Measurements from ENCODE around the gene RAB44. TPM values are rescaled to one million over a fixed set of nuclear protein-coding genes. Genes with fewer than 3 reads are reported as not detected.

The RAB44 gene
- total and polyA plus RNA-seq, 2 of the 4 experiments (the other 2 are of a cell fraction): 0.03 TPM; not detected in 1

- no TSS peak for BruUV-seq (replicated peaks)
- Histone ChIP-seq H3K4ac (ENCODE audit: low read depth, low read length) (no peak overlapping the region), H3K4me2 (ENCODE audit: low read depth, low read length) (no peak overlapping the region), H4K91ac (ENCODE audit: insufficient read depth, low read depth, low read length) (no peak overlapping the region), H4K20me1 (ENCODE audit: insufficient read depth, low read length) (no peaks in the 10 kb centered on the region), H2AK9ac (replicated peaks; ENCODE audit: low read depth, low read length, poor library complexity) (no peak overlapping the region), H3K23ac (ENCODE audit: low read depth, low read length) (no peak overlapping the region), H3K18ac (ENCODE audit: low read depth, low read length) (no peak overlapping the region), H2BK120ac (ENCODE audit: low read depth, low read length) (no peak overlapping the region), H3K4me1 (ENCODE audit: control insufficient read depth, insufficient read depth, low read length) (no peaks in the 10 kb centered on the region), H4K5ac (ENCODE audit: low read depth, low read length) (no peak overlapping the region), H3K27ac (ENCODE audit: insufficient read depth, low read length) (no peak overlapping the region), H3K56ac (ENCODE audit: extremely low read depth, insufficient read depth, low read length) (no peak overlapping the region), H4K8ac (ENCODE audit: low read depth in 2 of 2, low read length in 2 of 2) (no peak overlapping the region), H3K14ac (replicated peaks; ENCODE audit: low read depth, low read length) (no peak overlapping the region), H2AK5ac (ENCODE audit: low read depth, low read length) (no peak overlapping the region), H3K36me3 (ENCODE audit: control insufficient read depth, insufficient read depth, low read length) (no peaks in the 10 kb centered on the region), H2BK15ac (ENCODE audit: low read depth, low read length) (no peak overlapping the region), H3K27me3 (ENCODE audit: control insufficient read depth, insufficient read depth, low read length) (peaks cover 18% of the 10 kb centered on the region), H3K9me3 (ENCODE audit: control insufficient read depth, insufficient read depth, low read length) (no peaks in the 10 kb centered on the region), H3K4me3 (ENCODE audit: insufficient read depth, low read depth, low read length) (no peak overlapping the region), H3K9me1 (ENCODE audit: insufficient read depth, low read length) (peaks cover 2% of the 10 kb centered on the region; the same call in 1 of the 2 replicates), H2BK20ac (ENCODE audit: low read depth, low read length) (no peak overlapping the region), H3K9ac (ENCODE audit: low read depth, low read length) (no peak overlapping the region), H2BK5ac (ENCODE audit: low read depth, low read length, poor library complexity, severe bottlenecking) (no peak overlapping the region), H3K79me1 (ENCODE audit: low read depth in 1 of 2, low read length in 2 of 2) (no peaks in the 10 kb centered on the region), H2AFZ (replicated peaks; ENCODE audit: low read length, poor library complexity) (no peak overlapping the region)
- in situ Hi-C loops (cut with MboI; ENCODE audit: low sequenced_read_pairs) (no loop called here), dilution Hi-C loops (cut with HindIII; ENCODE audit: low sequenced_read_pairs, unreplicated experiment) (no loop called here), intact Hi-C loops (cut with micrococcal nuclease) (no loop called here)
- ATAC-seq (ENCODE audit: low read depth): no peak
- ChIA-PET CTCF (interaction anchor here (0.6 kb wide), 1 partner anchor 273 kb away, joined by 4 read pairs; no protein-coding TSS in a partner anchor), POLR2A (ENCODE audit: unreplicated experiment) (no interaction called here)
- TF ChIP-seq CEBPB (IDR thresholded peaks at IDR 0.05; ENCODE audit: low read depth, low read length): peak; percentile 30; the same call in 1 of the 2 replicates
- no peak for TF ChIP-seq CTCF (conservative IDR thresholded peaks at IDR 0.05; ENCODE audit: low read depth, low read length)
- TF ChIP-seq MAFK (IDR thresholded peaks at IDR 0.05; ENCODE audit: low read depth, low read length): no peak
- TF ChIP-seq RCOR1 (IDR thresholded peaks at IDR 0.05; ENCODE audit: insufficient replicate concordance, low read length): no peak
- TF ChIP-seq POLR2A (IDR thresholded peaks at IDR 0.05; ENCODE audit: low read depth, low read length): no peak
- no peak for TF ChIP-seq USF2 (IDR thresholded peaks at IDR 0.05; ENCODE audit: low read depth, low read length)
- DNase-seq: no peak
- no CpG with 5 or more reads among the region's 1 CpG for WGBS, 2 experiments (ENCODE audit: extremely low coverage in 2 of 2, insufficient read length in 1 of 2)
These were observed 8.7 kb downstream of the RAB44 start for GRCh38 chr6:36706339-36706738.

Measured in IMR-90 (cell line).